Rectal smooth muscle tissue (tissue), 1 donor: ENCODE measurements around the gene STXBP3.

ENCODE experiments used
- H3K27ac ChIP-seq: one replicate; pipeline ENCODE4 v1.7.0; 2013; ENCODE audit warnings: low read depth, low read length, inconsistent platforms
- H3K27me3 ChIP-seq: one replicate; pipeline ENCODE4 v1.7.0; 2013; ENCODE audit warnings: low read length; ENCODE audit not compliant: control insufficient read depth, insufficient read depth
- H3K36me3 ChIP-seq: one replicate; pipeline ENCODE4 v1.7.0; 2013; ENCODE audit warnings: low read length; ENCODE audit not compliant: control insufficient read depth, insufficient read depth
- H3K4me1 ChIP-seq: one replicate; pipeline ENCODE4 v1.7.0; 2013; ENCODE audit warnings: low read length; ENCODE audit not compliant: control insufficient read depth, insufficient read depth
- H3K4me3 ChIP-seq: one replicate; pipeline ENCODE4 v1.7.0; 2013; ENCODE audit warnings: low read length
- H3K9ac ChIP-seq: one replicate; pipeline ENCODE4 v1.7.0; 2013; ENCODE audit warnings: low read length

The STXBP3 gene

DNA sequence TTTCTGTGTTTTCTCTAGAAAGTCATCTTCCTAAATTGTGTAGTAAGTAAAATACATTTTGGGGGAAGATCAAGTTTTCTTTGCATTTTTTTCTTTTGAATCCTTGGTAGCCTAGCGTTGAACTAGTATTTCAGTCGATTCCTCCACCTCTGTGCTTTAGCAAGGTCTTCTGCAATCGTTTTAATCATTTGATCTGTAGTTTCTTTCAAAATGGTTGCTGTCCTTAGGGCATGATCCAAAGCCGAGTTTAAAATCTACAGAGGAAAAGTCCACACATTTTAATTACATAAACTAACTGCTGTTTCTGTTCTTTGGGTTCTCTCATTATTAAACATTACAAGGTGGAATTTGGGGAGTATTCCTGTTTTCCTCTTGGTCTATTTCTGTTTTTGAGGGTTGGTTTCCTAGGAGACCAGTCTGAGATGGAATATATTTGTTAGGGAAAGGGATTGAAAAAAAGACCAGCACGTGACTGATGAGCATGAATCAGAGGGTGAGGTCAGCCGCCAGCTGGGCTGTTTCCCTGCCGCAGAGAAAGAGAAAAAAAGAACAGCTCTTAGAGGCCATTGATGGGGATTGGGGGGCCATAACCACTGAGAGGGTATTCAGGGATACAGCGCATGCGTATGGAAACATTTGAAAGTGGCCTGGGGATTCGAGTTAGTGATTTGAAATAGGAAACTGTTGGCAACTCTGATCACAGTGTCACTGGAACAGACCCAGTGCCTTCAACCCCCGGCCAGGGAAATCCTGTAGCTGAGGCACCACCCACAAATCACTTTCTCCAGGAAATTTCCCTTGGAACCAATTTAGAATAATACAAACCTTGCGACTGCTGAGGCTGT lies 69.8 kb downstream of the STXBP3 start:
- H3K9ac ChIP-seq: no peak overlapping the region
- H3K27me3 ChIP-seq: no peaks in the 10 kb centered on the region
- H3K4me1 ChIP-seq: peaks cover 32% of the 10 kb centered on the region

DNA sequence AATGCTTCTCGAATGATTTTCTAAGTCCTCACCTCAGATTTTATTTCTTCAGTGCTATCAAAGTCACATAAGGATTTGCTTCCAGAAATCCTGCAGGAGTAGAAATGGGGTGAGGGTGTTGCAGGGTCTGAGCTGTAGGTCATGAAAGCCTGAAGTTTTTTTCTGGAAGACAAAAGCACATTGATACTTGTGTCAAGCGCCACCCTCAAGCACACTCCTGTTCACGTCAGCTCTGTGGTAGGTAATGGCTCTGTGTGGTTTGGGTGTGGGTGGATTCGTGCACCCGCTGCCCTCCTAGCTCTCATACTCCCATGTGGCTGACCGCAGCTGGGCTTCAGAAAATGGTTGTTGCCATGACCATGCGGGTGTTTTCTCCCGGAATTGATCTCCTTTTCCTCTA lies 70.5 kb downstream of the STXBP3 start:
- Histone ChIP-seq H3K9ac (no peak overlapping the region), H3K27me3 (no peaks in the 10 kb centered on the region), H3K4me1 (peaks cover 32% of the 10 kb centered on the region), H3K36me3 (no peaks in the 10 kb centered on the region), H3K4me3 (peak overlapping the region; percentile 56), H3K27ac (peak overlapping the region; percentile 86)

More for the DNA sequence above, 69.8 kb downstream of the STXBP3 start:
- no peaks in the 10 kb centered on the region for H3K36me3 ChIP-seq
- peak overlapping the region; percentile 86 for H3K27ac ChIP-seq
- H3K4me3 ChIP-seq: peak overlapping the region; percentile 56

DNA sequence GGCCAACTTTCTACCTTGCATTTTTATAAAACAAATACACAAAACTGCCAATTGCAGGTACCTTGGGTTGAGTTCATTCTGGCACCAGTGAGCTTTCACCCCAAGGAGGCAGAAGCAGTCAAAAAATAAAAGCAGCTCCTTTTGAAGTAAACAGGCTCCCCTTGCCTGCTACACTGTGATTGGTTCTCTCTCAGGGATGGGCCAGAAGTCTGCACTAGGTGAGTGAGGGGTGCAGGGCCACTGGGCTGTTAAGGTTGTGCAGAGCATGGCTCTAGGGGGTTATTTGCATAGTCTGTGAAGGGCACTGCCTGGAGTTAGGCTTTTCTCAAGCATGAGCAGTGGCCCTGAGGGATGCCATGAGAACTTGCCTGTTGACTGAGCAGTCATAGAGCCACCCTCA lies 71.3 kb downstream of the STXBP3 start:
- no peak overlapping the region for H3K9ac ChIP-seq
- H3K4me1 ChIP-seq: peaks cover 32% of the 10 kb centered on the region
- H3K27me3 ChIP-seq: no peaks in the 10 kb centered on the region
- no peak overlapping the region for H3K4me3 ChIP-seq
- H3K27ac ChIP-seq: peak overlapping the region; percentile 14
- H3K36me3 ChIP-seq: no peaks in the 10 kb centered on the region

DNA sequence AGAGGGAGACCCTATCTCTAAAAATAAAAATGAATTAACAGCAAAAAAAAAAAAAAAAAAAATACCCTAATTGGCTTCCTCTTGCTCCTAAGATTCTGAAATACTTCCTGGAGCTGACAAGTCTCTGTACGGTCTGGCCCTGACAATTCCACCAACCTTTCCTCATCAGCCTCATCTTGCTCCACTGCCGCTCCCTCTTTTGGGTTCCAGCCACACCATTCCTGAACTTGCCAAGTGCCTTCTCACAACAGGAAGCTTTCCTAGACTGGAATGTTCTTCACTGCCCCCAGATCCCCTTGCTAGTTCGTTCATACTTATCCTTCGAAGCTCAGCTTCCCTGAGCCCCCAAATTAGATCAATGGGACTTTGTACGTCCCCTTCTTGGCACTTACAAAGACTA lies 73.4 kb downstream of the STXBP3 start:
- Histone ChIP-seq H3K36me3 (no peaks in the 10 kb centered on the region), H3K4me3 (no peak overlapping the region), H3K27me3 (no peaks in the 10 kb centered on the region), H3K9ac (no peak overlapping the region), H3K27ac (no peak overlapping the region), H3K4me1 (peaks cover 22% of the 10 kb centered on the region)

DNA sequence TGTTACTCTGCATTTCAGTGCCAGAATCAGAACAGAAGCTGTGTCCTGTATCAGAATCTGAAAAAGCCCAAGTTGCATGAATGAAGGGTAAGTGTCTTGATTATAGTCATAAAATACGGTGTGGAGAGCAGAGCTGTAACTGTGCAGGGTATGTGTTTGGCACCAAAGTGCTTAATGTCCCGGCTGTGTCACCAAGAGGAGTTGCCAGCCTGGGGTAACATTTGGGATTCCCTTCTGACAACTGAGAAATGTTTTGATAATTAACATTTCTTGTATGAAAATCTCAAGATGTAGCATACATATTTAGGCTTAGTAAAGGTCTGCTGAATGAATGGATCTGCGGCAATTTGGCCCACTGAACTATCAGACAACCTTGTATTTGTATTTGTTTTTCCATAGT lies 77.2 kb downstream of the STXBP3 start:
- no peak overlapping the region for H3K27ac ChIP-seq
- no peak overlapping the region for H3K4me3 ChIP-seq
- H3K27me3 ChIP-seq: no peaks in the 10 kb centered on the region
- H3K36me3 ChIP-seq: no peaks in the 10 kb centered on the region
- H3K9ac ChIP-seq: no peak overlapping the region
- H3K4me1 ChIP-seq: peaks cover 8% of the 10 kb centered on the region

DNA sequence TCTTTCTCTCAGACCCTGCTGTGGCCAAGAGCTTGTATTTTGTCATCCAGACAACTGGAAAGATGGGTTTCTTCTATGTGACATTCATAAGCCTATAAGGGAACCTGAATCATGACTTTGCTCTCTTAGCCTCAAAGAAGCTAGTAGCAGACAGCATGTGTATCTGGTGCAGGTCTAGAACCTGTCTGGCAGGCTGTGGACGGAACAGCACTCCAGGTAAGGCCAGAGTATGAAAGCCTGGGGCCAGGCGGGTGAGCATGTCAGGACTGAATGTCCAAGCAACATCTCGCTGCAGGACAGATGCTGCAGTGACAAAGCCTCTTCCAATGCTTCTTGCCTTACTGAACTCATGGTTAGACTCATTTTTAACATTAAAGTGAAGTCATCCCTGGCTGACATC lies 77.6 kb downstream of the STXBP3 start:
- no peak overlapping the region for H3K27ac ChIP-seq
- no peaks in the 10 kb centered on the region for H3K36me3 ChIP-seq
- H3K4me3 ChIP-seq: no peak overlapping the region
- no peak overlapping the region for H3K9ac ChIP-seq
- no peaks in the 10 kb centered on the region for H3K27me3 ChIP-seq
- H3K4me1 ChIP-seq: peaks cover 10% of the 10 kb centered on the region

DNA sequence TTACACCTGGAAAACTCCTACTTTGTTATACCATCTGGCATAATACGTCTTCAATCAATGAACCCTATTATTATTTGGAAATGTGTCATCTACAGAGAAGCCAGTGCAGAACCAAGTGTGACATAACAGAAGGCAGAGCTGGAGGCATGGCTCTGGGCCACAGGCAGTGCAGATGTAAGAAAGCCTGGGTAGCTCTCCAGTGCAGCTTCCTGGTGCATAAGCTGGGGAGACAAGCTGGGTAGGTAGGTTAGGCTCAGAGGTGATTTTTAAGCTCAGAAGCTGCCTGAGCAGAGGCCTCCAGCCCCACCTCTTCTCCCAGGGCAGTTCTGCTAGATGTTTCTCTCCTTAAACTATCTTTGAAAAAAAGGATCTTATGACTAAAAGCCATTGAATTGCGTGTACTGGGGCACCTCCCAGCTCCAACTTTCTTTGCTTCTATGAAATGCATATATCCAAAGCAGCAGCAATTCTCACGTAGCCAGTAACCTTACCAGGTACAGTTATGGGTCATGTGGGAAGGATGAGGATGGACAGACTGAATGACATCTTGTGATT lies 79.7 kb downstream of the STXBP3 start:
- H3K4me3 ChIP-seq: no peak overlapping the region
- H3K27ac ChIP-seq: no peak overlapping the region
- no peak overlapping the region for H3K9ac ChIP-seq
- H3K4me1 ChIP-seq: peaks cover 23% of the 10 kb centered on the region
- no peaks in the 10 kb centered on the region for H3K27me3 ChIP-seq
- no peaks in the 10 kb centered on the region for H3K36me3 ChIP-seq

DNA sequence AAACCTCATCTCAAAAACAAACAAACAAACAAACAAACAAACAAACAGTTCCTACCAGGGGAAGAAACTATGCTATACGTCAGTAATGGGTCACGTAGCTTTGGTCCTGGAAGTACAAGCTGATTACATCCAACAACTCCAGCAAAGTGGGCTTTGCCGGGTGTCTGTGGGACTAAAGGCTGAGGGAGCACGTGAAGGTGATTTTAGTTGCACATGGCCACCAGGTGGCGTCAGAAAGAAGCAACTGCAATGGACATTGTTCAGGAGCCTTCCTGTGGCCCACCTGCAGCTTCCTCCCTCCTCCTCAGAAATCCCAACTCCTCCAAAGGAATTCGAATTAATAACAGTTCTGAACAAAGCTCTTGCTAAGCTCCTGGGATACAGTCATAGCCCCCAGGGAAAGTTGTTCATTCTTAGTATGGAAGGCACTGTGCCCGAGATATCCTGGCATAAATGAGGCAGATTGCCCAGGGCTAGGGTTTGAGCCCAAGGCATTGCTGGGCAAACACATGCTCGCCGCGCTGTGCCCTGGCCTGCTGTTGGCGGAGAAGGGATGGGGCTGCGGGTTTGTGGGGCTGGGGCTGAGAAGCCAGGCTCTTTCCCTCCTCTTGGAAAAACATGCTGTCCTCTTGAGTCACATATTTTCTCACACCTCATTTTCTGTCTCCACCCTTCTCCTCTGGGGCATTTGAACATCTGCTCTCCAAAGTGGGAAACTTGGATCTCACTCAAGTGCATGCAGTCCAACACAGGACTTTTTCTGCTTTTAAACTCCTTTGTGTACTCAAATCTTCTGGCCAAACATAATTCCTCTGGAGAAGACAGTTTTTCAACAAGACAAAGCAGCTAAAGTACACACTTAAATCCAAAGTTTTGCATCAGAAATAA lies 81.8 kb downstream of the STXBP3 start:
- H3K9ac ChIP-seq: no peak overlapping the region
- peak overlapping the region; percentile 93 for H3K27ac ChIP-seq
- no peaks in the 10 kb centered on the region for H3K27me3 ChIP-seq
- peaks cover 25% of the 10 kb centered on the region for H3K4me1 ChIP-seq
- H3K36me3 ChIP-seq: no peaks in the 10 kb centered on the region
- H3K4me3 ChIP-seq: no peak overlapping the region

DNA sequence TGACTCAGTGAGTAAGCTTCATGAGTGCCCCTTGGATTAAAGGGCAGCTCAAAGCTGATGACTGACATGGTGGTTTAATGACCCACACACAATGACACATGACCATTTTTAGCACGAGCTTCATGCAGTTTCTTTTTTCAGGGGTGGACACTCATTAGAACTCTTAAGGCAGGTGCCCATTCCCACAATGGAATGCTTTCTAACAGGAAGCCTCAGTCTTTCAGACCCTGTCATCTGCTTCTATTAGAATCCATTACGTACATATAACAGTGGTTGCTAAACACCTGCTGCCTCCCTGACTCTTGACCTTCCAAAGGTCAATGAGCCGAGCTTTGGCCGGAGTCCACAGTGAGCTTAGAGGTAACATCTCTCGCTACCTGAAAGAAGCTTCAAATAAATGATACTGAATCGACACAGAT lies 83.0 kb downstream of the STXBP3 start:
- no peak overlapping the region for H3K4me3 ChIP-seq
- H3K36me3 ChIP-seq: no peaks in the 10 kb centered on the region
- H3K27ac ChIP-seq: peak overlapping the region; percentile 93
- peaks cover 25% of the 10 kb centered on the region for H3K4me1 ChIP-seq
- H3K27me3 ChIP-seq: no peaks in the 10 kb centered on the region
- no peak overlapping the region for H3K9ac ChIP-seq

DNA sequence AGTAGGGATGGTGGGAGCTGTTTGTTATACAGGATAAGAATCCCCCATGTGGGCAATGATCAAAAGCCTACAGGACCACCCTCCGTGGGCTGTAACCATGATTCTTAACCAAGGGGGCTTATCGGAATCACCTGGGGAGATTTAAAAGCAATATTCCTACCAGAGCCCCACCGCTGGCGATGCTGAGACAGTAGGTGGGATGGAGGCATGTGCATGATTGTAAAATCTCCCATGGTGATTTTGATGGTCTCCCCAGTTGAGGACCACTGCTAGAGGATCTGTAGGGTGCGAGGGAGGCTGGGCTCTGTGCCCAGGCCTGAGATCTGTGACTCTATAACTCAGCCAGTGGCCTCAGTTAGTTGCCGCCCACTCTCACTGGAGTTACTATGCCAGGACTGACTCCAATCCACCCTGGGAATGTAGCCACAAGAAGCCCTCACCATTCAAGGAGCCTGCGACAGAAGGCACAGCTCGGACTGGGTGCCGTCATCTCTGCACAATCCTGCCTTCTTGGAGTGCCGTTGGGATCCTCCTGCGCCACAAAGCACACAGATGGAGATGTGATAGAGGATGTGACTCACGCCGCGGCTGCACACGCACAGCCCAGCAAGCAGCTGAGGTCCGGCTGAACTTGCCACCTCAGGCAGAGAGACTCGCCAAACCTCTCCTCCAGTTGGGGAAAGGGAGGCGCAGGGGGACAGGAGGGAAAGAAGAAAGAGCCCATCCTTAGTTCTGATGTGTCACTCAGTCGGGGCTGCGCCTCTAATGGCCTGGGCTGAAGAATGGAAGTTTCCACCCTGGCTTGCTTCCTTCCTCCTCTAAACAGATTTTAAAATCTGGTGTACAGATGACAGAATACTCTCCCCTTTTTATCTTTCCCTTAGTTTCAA lies 83.9 kb downstream of the STXBP3 start:
- Histone ChIP-seq H3K4me1 (peaks cover 25% of the 10 kb centered on the region), H3K27ac (peak overlapping the region; percentile 93), H3K36me3 (no peaks in the 10 kb centered on the region), H3K27me3 (no peaks in the 10 kb centered on the region), H3K4me3 (peak overlapping the region; percentile 47), H3K9ac (peak overlapping the region; percentile 49)

DNA sequence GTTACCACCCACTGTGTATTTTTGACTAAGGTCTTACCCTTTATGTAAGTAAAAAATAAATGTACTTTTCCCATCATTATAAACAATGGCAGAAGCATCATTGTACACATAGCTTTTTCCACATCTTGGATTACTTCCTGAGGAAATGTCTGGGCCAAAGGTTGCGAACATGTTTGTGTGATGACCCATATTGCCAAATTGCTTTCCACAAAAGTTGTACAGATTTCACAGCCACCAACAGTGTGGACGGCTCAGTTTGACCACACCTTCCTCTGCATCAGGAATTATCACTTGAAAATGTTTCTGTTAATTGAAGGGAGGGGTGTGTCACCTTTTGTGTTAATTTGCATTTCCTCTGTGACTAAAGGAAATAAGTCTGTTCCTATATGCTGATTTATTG lies 84.8 kb downstream of the STXBP3 start:
- Histone ChIP-seq H3K4me3 (no peak overlapping the region), H3K4me1 (peaks cover 25% of the 10 kb centered on the region), H3K36me3 (no peaks in the 10 kb centered on the region), H3K27me3 (no peaks in the 10 kb centered on the region), H3K9ac (no peak overlapping the region), H3K27ac (peak overlapping the region; percentile 93)
